Measurements from ENCODE around the gene RAD51B. TPM values are rescaled to one million over a fixed set of nuclear protein-coding genes. Genes with fewer than 3 reads are reported as not detected.

The RAD51B gene
- total and polyA plus RNA-seq, 9 of the 15 experiments (the other 6 are each of a cell fraction or from before 2014, with no cell fraction given), result 8.5 to 17.3 (median 11.3) TPM

DNA sequence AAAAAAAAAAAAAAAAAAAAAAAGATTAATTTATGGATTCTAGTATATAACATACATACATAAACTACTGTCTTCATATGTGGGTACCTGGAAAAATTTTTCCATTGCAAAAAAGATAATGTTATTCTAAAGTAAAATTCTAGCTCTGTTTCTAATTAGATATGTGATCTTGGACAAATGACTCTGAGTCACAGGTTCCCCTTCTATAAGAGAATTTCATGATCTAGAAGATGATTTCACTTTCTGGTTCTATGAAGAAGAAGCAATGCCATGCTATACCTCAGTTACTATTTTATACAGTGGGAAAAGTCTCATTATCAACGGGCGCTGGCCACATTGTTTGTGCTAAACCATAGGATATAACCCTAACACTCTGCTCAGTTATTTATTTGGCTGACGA lies 622.0 kb downstream of the RAD51B start:
- in situ Hi-C loops (cut with MboI) (no loop called here), intact Hi-C loops (cut with micrococcal nuclease) (no loop called here)
- no TSS peak for BruUV-seq (replicated peaks)
- WGBS (ENCODE audit: insufficient coverage, low coverage, missing lambda C conversion rate), result 65% methylated on average over 3 of the region's 3 CpGs
- H3K9ac ChIP-seq (ENCODE audit: insufficient read depth in 1 of 2, low read depth in 2 of 2, low read length in 2 of 2), result no peak overlapping the region
- no peak overlapping the region for H3K4me2 ChIP-seq (ENCODE audit: insufficient read depth, low read length)
- TF ChIP-seq ZNF280B (CRISPR knock-in tag; IDR thresholded peaks at IDR 0.05) (no peak), GMEB1 (CRISPR knock-in tag; IDR thresholded peaks at IDR 0.05) (no peak), HIVEP1 (CRISPR knock-in tag; IDR thresholded peaks at IDR 0.05) (no peak), KLF6 (CRISPR knock-in tag; IDR thresholded peaks at IDR 0.05; ENCODE audit: borderline replicate concordance) (no peak)
- TF ChIP-seq, protein P1, sequence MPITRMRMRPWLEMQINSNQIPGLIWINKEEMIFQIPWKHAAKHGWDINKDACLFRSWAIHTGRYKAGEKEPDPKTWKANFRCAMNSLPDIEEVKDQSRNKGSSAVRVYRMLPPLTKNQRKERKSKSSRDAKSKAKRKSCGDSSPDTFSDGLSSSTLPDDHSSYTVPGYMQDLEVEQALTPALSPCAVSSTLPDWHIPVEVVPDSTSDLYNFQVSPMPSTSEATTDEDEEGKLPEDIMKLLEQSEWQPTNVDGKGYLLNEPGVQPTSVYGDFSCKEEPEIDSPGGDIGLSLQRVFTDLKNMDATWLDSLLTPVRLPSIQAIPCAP (CRISPR knock-in tag; IDR thresholded peaks at IDR 0.05; ENCODE audit: borderline replicate concordance), result no peak
- no peaks in the 10 kb centered on the region for H3K9me1 ChIP-seq (ENCODE audit: control insufficient read depth, insufficient read depth, low read length)
- no peaks in the 10 kb centered on the region for H3K9me3 ChIP-seq (replicated peaks; ENCODE audit: control insufficient read depth, insufficient read depth, low read depth, low read length)
- FAIRE-seq (no peak), ATAC-seq (no peak), DNase-seq (ENCODE audit: extremely low read depth in 1 of 4, low spot score in 3 of 4) (no peak)
- H3K36me3 ChIP-seq (ENCODE audit: control insufficient read depth, insufficient read depth, low read length), result no peaks in the 10 kb centered on the region
- H3K4me3 ChIP-seq, result no peak overlapping the region
- H2AFZ ChIP-seq (ENCODE audit: low read depth, low read length), result no peak overlapping the region
- no peaks in the 10 kb centered on the region for H3K4me1 ChIP-seq (replicated peaks in 1 of 2; ENCODE audit: control insufficient read depth in 2 of 2, insufficient read depth in 2 of 2, low read length in 2 of 2)
- POLR2A ChIA-PET, result no interaction called here
- H4K20me1 ChIP-seq (replicated peaks; ENCODE audit: control insufficient read depth, insufficient read depth, low read length), result no peaks in the 10 kb centered on the region
- no peaks in the 10 kb centered on the region for H3K27me3 ChIP-seq (ENCODE audit: control insufficient read depth in 2 of 2, insufficient read depth in 2 of 2, low read length in 2 of 2)
- H3K27ac ChIP-seq (ENCODE audit: extremely low read depth, low read depth, low read length), result no peak overlapping the region
- CTCF ChIA-PET (ENCODE audit: low intra/inter-chr PET ratio), result no interaction called here
- no peaks in the 10 kb centered on the region for H3K79me2 ChIP-seq (ENCODE audit: control insufficient read depth, insufficient read depth, low read length)

Measured in K562 (cell line).